ENCODE results near the gene GSTM4. TPM values are rescaled to one million over a fixed set of nuclear protein-coding genes. Genes with fewer than 3 reads are reported as not detected.

GSTM4 gene
- total RNA-seq, 1 donor from 2014 or later: 4.6 TPM

- H3K4me1 ChIP-seq (ENCODE audit: insufficient read depth, low read length): peaks cover 5% of the 10 kb centered on the region
- H3K36me3 Mint-ChIP-seq (ENCODE audit: low read depth, unreplicated experiment): peaks cover 11% of the 10 kb centered on the region
- no peaks in the 10 kb centered on the region for H3K27me3 Mint-ChIP-seq (ENCODE audit: low read depth, unreplicated experiment)
- H3K4me2 ChIP-seq (ENCODE audit: low read length): no peak overlapping the region
- peaks cover 2% of the 10 kb centered on the region for H3K9me3 Mint-ChIP-seq (ENCODE audit: unreplicated experiment)
- FAIRE-seq (no peak), DNase-seq (ENCODE audit: low read depth) (no peak)
- peaks cover 14% of the 10 kb centered on the region for H3K36me3 ChIP-seq (ENCODE audit: insufficient read depth, low read length)
- no peak overlapping the region for H3K9ac ChIP-seq (ENCODE audit: low read length)
- H3K9me3 ChIP-seq (ENCODE audit: insufficient read depth, low read depth, low read length): no peaks in the 10 kb centered on the region
- H4K20me1 ChIP-seq (ENCODE audit: insufficient read depth, low read length): peaks cover 32% of the 10 kb centered on the region
- no peak overlapping the region for H3K27ac Mint-ChIP-seq (ENCODE audit: unreplicated experiment)
- H3K4me1 Mint-ChIP-seq (ENCODE audit: low read depth, unreplicated experiment): peaks cover 18% of the 10 kb centered on the region
- H2AFZ ChIP-seq (ENCODE audit: low read depth, low read length): no peak overlapping the region
- no peaks in the 10 kb centered on the region for H3K27me3 ChIP-seq (ENCODE audit: insufficient read depth, low read length)
- H3K79me2 ChIP-seq (ENCODE audit: insufficient read depth, low read length): no peaks in the 10 kb centered on the region
- H3K4me3 ChIP-seq (ENCODE audit: insufficient read depth, low read depth, low read length): no peak overlapping the region
- no peak for TF ChIP-seq EZH2 (IDR thresholded peaks at IDR 0.05; ENCODE audit: insufficient read depth, low read length)
- TF ChIP-seq, protein P1, sequence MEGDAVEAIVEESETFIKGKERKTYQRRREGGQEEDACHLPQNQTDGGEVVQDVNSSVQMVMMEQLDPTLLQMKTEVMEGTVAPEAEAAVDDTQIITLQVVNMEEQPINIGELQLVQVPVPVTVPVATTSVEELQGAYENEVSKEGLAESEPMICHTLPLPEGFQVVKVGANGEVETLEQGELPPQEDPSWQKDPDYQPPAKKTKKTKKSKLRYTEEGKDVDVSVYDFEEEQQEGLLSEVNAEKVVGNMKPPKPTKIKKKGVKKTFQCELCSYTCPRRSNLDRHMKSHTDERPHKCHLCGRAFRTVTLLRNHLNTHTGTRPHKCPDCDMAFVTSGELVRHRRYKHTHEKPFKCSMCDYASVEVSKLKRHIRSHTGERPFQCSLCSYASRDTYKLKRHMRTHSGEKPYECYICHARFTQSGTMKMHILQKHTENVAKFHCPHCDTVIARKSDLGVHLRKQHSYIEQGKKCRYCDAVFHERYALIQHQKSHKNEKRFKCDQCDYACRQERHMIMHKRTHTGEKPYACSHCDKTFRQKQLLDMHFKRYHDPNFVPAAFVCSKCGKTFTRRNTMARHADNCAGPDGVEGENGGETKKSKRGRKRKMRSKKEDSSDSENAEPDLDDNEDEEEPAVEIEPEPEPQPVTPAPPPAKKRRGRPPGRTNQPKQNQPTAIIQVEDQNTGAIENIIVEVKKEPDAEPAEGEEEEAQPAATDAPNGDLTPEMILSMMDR (IDR thresholded peaks at IDR 0.05; ENCODE audit: insufficient read depth, low read depth, low read length): no peak
- no peak overlapping the region for H3K4me3 Mint-ChIP-seq (ENCODE audit: unreplicated experiment)
- no peak overlapping the region for H3K27ac ChIP-seq (ENCODE audit: low read depth, low read length)
Observed at GRCh38 chr1:109634292-109634691, 21.6 kb upstream of the GSTM4 start.

- Histone ChIP-seq H4K20me1 (ENCODE audit: insufficient read depth, low read length) (peaks cover 24% of the 10 kb centered on the region), H3K4me2 (ENCODE audit: low read length) (no peak overlapping the region), H3K27ac (ENCODE audit: low read depth, low read length) (no peak overlapping the region), H2AFZ (ENCODE audit: low read depth, low read length) (no peak overlapping the region), H3K9me3 (ENCODE audit: insufficient read depth, low read depth, low read length) (no peaks in the 10 kb centered on the region), H3K4me3 (ENCODE audit: insufficient read depth, low read depth, low read length) (no peak overlapping the region), H3K9ac (ENCODE audit: low read length) (no peak overlapping the region), H3K79me2 (ENCODE audit: insufficient read depth, low read length) (no peaks in the 10 kb centered on the region), H3K36me3 (ENCODE audit: insufficient read depth, low read length) (peaks cover 11% of the 10 kb centered on the region), H3K27me3 (ENCODE audit: insufficient read depth, low read length) (no peaks in the 10 kb centered on the region), H3K4me1 (ENCODE audit: insufficient read depth, low read length) (peaks cover 5% of the 10 kb centered on the region)
- Mint-ChIP-seq H3K27ac (ENCODE audit: unreplicated experiment) (no peak overlapping the region), H3K4me1 (ENCODE audit: low read depth, unreplicated experiment) (peaks cover 16% of the 10 kb centered on the region), H3K36me3 (ENCODE audit: low read depth, unreplicated experiment) (peaks cover 8% of the 10 kb centered on the region), H3K9me3 (ENCODE audit: unreplicated experiment) (no peaks in the 10 kb centered on the region), H3K27me3 (ENCODE audit: low read depth, unreplicated experiment) (peaks cover 1% of the 10 kb centered on the region), H3K4me3 (ENCODE audit: unreplicated experiment) (no peak overlapping the region)
- no peak for FAIRE-seq
- TF ChIP-seq, protein P1 (IDR thresholded peaks at IDR 0.05; ENCODE audit: insufficient read depth, low read depth, low read length): no peak
- no peak for TF ChIP-seq EZH2 (IDR thresholded peaks at IDR 0.05; ENCODE audit: insufficient read depth, low read length)
- no peak for DNase-seq (ENCODE audit: low read depth)
Observed at GRCh38 chr1:109634771-109635750, 20.8 kb upstream of the GSTM4 start.

- peaks cover 5% of the 10 kb centered on the region for H3K36me3 Mint-ChIP-seq (ENCODE audit: low read depth, unreplicated experiment)
- Histone ChIP-seq H3K36me3 (ENCODE audit: insufficient read depth, low read length) (peaks cover 9% of the 10 kb centered on the region), H2AFZ (ENCODE audit: low read depth, low read length) (no peak overlapping the region), H3K4me1 (ENCODE audit: insufficient read depth, low read length) (peaks cover 5% of the 10 kb centered on the region), H3K4me2 (ENCODE audit: low read length) (no peak overlapping the region), H4K20me1 (ENCODE audit: insufficient read depth, low read length) (peaks cover 19% of the 10 kb centered on the region), H3K79me2 (ENCODE audit: insufficient read depth, low read length) (no peaks in the 10 kb centered on the region), H3K27ac (ENCODE audit: low read depth, low read length) (no peak overlapping the region), H3K9ac (ENCODE audit: low read length) (no peak overlapping the region), H3K9me3 (ENCODE audit: insufficient read depth, low read depth, low read length) (no peaks in the 10 kb centered on the region), H3K4me3 (ENCODE audit: insufficient read depth, low read depth, low read length) (no peak overlapping the region), H3K27me3 (ENCODE audit: insufficient read depth, low read length) (no peaks in the 10 kb centered on the region)
- H3K27ac Mint-ChIP-seq (ENCODE audit: unreplicated experiment): no peak overlapping the region
- no peak overlapping the region for H3K4me3 Mint-ChIP-seq (ENCODE audit: unreplicated experiment)
- TF ChIP-seq, protein P1 (IDR thresholded peaks at IDR 0.05; ENCODE audit: insufficient read depth, low read depth, low read length): no peak
- no peak for TF ChIP-seq EZH2 (IDR thresholded peaks at IDR 0.05; ENCODE audit: insufficient read depth, low read length)
- FAIRE-seq (no peak), DNase-seq (ENCODE audit: low read depth) (no peak)
- H3K4me1 Mint-ChIP-seq (ENCODE audit: low read depth, unreplicated experiment): peaks cover 16% of the 10 kb centered on the region
- H3K27me3 Mint-ChIP-seq (ENCODE audit: low read depth, unreplicated experiment): peaks cover 5% of the 10 kb centered on the region
- no peaks in the 10 kb centered on the region for H3K9me3 Mint-ChIP-seq (ENCODE audit: unreplicated experiment)
Observed at GRCh38 chr1:109635862-109636200, 20.1 kb upstream of the GSTM4 start.

Measured in astrocyte (in vitro differentiated cells and primary cell).